Activated CD4-positive, alpha-beta T cell treated with anti-CD3 and anti-CD28 coated beads, Interleukin-2, amount 50 U/mL, for 48 hours (primary cell): ENCODE measurements around the gene KCNQ4.

Experiments used
- DNase-seq, 2 experiments: peaks; one replicate each; pipeline ENCODE4 v3.0.0-alpha.2; 2020

Gene KCNQ4

DNA sequence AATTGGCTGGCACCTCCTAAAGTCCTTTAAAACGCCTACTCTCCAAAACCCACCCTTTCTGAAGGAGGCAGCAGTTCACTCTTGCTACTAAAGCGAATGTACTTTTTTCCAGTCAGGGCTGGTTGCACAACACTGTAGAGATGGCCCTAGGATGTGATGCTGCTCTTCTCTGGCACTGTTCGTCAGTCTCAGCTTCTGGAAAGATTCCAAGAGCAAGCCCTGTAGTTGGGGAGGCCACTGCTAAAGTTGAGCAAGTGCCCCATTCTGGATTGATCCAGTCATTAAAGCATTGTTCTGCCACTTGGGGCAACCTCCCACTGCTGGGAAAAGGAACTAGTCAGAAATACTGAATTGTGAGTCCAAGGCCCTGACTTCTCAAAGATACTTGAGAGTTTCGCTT lies 28.5 kb upstream of the KCNQ4 start:
- DNase-seq: no peak

DNA sequence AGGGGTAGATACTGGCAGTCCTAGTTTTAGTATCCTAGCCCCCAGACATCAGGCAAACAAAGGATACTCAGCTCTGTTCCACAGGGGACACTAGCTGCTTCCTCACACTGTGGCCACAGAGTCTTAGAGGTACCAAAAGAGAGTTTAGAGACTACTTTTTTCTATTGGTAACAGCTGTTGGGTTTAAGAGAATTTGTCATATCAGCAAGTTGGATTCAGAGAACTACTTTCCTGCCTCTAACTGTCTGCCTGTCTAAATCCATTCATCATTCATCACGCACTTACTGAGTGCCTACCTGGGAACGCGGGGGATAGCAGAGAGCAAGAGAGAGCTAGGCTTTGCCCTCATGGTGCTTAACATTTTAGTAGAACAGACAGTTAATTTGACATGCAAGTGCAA lies 27.1 kb upstream of the KCNQ4 start:
- no peak for DNase-seq

DNA sequence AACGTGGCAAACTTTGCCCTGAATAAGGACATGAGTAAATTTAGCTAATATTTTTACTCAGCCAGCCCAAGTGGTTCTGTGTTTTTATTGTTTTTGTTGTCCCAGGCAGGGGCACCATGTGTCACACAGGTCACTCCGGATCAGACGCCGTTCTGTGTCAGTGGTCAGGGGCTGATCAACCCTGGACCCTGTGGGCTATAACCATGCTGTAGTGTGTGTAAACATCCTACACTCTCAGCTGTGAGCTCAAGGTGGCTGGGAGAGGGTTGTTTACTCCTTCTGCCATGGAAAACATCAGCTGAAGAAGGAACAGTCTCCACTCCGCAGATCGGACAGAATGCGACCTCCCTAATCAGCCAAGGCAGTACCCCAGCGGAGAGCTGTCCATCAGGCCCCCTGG lies 26.5 kb upstream of the KCNQ4 start:
- DNase-seq: no peak

DNA sequence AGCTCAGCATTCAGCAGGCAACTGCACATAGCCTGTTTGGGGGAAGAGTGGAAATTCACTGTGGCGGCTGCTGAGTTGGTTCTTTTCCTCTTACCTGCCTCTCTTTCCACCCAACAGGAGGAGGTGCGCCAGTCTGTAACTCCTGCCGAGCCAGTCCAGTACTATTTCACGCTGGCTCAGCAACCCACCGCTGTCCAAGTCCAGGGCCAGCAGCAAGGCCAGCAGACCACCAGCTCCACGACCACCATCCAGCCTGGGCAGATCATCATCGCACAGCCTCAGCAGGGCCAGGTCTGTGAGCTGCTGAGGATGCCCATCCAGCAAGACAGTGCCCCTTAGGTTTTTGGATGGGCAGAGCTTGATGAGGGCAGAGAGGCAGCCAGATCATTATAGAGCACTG lies 25.6 kb upstream of the KCNQ4 start:
- no peak for DNase-seq

DNA sequence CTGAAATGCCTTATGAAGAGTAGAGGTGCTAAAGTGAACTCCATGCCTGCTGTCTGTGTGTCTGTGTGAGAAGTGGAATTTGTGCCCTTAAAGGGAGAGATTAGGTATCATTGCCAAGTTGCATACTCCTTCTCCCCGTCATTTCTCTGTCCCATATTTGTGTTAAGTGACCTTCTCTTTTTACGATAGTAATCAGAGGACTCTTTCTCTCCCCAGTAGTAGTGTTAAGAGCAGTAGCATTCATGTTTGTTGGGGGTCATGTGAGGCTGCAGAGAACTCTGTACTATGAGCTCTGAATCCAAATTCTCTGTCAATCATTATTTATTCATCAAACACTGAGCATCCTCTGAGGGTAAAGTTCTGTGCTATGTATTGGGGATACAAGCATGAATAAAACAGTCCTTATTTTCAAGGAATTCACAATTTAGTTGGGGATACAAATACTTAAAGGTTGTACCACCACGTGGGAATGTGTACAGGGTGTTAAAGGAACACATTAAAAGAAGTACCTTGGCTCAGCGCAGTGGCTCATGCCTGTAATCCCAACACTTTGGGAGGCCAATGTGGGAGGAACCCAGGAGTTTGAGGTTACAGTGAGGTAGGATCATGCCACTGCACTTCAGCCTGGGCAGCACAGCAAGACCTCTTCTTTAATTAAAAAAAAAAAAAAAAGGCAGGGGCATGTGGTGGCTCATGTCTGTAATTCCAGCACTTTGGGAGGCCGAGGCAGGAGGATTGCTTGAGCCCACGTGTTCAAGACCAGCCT lies 24.8 kb upstream of the KCNQ4 start:
- DNase-seq: no peak

DNA sequence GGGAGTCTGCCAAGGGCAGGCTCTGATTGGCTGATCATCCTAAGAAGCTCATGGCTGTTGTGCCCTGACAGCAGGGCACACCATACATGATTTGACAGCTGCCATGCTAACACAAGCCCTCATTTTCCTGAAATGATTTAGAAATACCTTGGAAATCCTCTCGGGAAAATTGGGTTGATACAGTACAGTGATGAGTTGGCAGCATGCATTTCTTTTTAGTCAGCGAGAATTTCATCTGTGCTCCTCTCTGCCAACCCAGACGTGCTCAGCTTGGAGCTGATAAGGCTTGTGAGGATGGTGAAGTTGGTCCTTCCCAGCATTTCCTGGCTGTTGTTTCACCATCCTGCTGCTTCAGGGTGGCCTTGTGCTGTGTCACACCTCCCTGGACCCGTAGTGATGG lies 22.6 kb upstream of the KCNQ4 start:
- DNase-seq: no peak

DNA sequence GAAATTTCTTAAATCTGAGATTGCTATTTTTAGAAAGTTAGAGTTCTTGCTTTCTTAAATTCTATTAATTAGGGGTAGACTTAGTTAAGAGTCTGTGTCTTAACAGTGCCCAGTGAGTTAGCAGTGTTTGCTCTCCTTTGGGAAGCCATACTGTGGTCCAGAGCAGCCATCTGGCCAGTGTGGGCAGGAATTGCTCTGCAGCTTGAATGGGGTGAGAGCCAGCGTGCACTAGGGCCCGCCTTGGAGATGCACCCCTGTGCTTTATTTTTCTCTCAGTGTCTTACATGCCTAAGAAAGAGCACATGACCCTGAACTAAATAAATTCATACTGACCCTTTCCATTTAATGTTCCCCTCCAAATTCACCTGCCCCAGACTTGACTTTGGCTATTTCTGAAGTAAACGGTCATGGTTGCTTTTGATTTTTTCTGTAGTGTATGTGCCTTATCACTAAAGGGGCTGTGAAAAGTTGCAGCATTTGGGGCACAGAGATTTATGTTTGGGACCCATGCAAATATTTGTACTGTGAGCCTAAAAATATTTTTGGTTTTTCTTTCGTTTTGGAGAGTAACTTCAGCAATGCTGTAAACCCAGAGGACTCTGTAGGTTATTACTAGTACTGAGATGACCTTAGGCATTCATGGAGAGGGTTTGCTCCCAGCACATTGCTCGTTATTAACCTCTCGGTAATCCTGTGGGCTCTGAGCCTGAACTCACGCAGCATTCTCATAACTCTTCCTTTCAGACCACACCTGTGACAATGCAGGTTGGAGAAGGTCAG lies 21.3 kb upstream of the KCNQ4 start:
- DNase-seq: no peak

DNA sequence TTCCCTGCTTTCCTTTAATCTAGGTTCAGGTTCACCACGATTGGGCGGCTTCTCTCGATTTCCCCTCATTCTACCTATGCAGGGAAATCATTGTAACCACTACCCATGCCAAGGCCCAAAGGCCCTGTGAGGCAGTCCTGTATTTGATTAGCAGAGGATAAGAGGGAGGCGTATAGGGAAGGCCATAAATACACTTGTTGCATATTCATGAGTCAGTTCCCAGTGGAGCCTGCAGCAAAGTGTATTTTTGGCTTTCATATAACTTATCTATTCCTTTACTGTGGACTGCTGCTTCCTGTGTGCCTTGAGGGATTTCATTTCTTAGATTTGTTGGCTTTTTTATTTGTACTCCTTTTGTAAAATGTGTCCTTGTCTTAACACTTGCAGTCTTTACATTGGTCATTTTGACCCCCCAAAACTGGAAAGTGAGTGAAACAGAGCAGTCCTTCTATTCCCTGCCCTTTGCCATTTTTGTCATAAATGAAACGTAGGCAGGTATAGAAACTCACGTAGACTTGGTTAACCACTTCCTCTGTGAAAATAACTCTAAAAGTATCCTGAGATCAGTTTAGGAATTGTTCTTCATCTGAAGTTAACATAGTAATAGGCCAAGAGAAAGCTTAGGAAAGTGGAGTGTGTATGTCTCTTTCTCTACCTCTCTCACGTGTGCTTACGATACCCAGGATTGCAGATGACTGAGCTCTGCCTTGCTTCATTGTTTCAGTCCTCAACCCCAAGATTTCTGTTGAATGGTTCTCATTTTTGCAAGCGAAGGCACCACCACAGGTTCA lies 19.6 kb upstream of the KCNQ4 start:
- peak in 1 of 2 experiments; percentile 13 for DNase-seq

DNA sequence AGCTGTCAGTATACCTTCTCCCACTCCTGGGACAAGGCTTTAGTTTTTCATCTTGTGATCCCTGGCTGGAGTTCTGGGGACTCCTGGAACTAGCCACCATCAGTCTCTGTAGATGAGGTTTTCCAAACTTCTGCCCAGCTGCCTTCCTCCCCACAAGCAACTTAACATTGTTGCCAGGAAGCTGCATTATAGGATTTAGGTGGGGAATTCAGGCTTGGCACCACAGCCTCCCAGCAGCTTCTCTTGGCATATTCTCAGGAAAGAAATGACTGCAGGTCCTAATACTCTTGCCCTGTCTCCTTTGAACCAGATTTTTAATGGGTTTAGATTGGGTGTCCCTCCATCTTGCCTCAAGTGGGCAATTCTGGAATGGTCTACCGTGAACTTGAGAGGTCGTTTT lies 18.6 kb upstream of the KCNQ4 start:
- DNase-seq: no peak

DNA sequence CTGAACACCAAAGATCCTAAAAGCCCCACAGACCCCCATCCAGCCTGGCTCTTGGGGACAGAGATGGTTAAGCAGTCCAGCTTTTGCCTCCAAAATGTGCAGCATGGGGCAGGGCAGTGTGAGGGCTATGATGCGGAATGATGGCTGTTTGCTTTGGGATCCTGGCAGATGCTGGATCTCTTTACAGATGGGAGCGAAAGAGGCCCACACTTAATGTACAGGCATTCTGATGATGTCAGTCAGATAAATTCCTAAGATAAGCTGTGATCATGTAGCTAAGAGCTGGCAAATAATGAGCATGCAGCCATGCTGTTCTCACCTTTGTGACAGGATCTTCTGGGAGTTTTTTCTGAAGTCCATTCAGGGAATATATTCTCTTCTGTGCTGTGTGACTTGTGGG lies 17.6 kb upstream of the KCNQ4 start:
- DNase-seq: no peak

DNA sequence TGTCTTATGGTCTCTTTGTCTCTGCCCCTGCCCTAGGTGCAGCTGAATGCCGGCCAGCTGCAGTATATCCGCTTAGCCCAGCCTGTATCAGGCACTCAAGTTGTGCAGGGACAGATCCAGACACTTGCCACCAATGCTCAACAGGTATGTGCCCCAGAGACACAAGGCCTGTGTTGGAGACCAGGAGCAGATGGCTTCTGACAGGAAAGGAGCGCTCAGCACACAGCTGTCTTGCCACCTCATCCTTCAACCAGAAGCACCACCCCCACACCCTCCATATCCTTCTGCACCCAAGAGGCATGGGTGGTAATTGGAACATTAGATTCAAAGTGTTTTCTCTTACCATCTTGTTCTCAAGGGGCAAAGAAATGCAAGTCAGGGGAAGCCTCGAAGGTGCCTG lies 17.0 kb upstream of the KCNQ4 start:
- DNase-seq: no peak

DNA sequence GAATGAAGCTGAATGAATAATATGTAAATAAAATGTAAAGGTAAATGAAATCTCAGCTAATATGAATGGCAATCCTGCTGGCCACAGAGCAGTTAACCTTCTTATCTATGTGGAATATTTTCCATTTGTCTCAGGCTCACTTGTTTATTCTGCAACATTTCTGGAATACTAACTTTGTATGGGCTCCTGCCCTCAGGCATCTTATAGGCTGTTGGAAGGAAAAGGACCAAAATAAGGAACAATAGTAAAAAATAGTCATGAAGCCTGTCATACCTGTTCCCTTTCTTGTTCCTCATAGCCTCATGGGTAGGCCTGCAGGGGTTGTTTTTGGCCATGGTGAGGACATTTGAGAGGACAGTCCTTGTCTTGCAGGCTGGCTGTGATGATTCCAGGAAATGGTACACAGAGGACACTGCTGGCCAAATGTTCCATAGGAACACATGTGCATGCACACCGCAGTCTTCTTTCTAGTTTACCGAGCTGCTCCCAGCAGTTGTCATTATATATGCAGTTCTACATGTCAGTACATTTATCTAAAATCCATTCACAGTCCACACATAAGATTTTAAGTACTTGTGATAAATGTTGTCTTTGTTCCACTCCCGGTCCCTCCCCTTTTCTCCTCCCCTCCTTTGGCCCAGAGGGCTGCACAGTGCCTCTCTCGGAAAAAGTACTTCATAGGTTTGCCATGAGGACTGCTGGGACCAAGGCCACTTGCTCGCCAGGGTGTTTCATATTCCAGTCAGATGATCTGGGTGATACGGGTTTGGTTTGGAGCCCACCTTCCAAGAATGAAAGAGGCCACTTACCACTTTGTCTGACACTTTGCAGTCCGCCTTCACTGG lies 15.2 kb upstream of the KCNQ4 start:
- DNase-seq: no peak

DNA sequence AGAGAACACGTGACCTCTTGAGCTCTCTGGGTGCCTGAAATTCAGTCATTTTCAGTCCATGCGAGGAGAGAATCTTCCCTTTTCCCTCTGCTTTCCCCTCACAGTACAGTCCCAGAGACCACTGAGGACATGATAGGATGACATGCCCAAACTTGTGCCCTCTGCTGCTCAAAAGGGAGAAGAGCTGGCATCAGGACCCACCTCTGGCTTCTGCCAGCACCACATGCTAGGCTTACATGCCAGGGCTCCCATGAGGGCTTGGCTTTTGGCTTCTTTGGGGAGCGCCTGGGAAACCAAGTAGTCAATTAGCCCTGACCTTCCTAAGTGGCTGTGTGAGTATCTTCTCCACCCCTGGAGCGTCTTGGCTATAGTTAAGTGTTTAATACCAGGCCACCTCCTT lies 13.8 kb upstream of the KCNQ4 start:
- DNase-seq: no peak

DNA sequence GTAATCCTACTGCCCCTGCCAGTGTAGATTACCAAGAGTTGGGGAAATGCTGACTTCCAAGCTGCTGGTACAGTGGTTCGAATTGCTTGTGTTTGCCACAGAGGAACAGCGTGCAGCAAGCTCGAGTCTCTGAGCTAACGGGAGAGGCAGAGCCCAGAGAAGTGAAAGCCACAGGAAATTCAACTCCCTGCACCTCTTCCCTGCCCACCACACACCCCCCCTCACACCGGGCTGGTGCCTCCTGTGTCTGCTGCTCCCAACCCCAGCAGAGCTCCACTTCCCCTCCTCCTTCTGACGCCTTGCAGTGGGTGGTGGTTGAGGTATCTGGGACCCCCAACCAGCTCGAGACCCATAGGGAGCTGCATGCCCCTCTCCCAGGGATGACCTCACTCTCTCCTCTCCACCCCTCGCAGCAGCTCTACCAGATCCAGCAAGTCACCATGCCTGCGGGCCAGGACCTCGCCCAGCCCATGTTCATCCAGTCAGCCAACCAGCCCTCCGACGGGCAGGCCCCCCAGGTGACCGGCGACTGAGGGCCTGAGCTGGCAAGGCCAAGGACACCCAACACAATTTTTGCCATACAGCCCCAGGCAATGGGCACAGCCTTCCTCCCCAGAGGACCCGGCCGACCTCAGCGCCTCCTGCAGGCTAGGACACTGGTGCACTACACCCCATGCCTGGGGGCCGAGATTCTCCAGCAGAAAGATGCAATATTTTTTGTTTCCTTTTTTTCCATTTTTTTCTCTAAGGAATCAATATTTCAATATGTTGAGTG lies 13.1 kb upstream of the KCNQ4 start:
- DNase-seq: no peak

DNA sequence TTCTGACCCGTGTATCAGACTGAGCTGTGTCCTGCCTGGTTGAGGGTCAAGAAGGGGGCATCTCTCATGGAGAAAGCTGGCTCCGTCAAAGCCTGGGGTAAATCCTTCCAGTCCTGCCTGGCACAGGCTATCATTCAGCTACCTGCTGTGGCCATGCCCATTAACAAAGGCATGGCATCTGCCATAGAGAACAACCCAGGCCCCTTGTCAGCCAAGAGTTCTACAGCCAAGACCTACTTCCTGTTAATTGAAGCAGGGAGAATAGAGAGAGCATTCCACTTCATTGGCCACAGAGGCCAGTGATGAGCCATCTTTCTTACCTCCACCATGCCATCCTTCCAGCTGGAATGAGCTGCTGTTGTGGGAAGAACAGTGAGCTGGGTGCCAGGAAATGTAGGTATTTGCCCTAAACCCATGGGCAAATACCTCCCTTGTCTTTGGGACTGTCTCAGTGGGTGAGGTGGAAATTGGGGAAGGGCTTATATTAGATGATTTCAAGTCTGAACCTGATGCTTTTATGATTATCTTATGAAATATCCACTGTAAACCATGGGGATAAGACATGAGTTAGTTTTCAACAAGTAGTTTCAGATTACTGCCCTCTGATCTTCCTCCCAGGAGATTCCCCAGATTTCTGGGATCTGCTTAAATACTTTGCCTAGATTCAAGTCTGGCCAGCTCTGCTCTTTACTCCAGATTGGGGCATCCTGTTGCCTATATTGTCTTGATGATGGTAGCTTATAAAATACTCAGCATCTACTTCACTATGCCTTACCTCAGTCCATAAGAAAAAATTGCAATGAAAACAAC lies 11.2 kb upstream of the KCNQ4 start:
- DNase-seq: no peak

DNA sequence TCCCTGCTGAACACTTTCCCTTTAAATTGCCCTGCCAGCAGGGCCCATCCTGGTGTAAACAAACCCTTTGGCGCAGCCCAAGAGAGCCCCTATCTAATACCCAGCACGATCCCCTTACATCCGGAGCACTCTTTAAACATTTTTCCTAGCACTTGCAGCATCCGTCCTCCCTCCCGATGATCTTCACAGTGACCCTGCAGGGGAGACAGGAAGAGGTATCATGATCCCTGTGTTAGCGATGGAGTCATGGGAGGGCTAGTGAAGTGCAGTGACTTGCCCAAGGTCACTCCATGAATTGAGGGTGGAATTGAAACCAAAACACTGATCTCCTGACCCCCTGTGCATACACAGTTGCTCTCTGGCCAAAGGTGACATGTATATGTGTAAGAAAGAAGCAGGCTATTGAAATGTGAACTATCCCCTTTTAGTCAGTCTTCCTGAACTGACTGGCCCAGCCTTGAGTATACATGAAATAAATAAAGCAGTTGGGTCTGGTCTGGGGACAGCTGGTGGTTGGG lies 9.8 kb upstream of the KCNQ4 start:
- DNase-seq: no peak

DNA sequence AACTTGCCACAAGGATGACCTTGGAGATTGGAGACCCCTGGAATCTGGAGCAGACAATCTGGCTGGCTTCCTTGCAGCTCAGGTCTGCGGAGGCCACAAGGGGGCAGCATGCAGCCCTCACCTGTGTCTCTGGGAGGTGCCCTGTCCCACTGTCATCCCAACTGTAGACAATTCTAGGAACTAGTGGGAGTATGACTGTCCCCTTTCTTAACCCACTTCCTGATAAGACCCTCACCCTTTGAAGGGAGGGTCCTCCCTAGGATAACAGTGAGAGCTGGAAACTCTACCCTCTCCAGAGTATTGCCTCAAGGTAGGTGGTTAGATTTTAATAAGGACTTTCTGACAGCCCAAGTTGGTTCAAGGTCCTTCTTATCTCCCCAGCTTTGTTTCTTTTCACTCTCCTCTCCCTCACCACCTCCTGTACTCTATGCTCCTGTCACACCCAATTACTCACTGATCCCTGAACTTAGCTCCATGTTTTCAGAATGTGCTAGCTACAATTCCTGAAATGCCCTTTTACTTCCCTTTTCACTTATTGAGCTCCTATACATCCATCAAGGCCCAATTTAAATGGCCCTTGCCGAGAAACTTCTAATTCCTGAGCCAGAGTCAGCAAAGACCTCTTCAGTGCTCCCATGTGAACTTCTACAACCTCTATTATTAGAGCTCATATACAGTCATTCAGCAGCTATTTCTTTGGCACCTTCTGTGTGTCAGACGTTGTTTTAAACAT lies 9.2 kb upstream of the KCNQ4 start:
- peak; percentile 71 to 74 for DNase-seq

DNA sequence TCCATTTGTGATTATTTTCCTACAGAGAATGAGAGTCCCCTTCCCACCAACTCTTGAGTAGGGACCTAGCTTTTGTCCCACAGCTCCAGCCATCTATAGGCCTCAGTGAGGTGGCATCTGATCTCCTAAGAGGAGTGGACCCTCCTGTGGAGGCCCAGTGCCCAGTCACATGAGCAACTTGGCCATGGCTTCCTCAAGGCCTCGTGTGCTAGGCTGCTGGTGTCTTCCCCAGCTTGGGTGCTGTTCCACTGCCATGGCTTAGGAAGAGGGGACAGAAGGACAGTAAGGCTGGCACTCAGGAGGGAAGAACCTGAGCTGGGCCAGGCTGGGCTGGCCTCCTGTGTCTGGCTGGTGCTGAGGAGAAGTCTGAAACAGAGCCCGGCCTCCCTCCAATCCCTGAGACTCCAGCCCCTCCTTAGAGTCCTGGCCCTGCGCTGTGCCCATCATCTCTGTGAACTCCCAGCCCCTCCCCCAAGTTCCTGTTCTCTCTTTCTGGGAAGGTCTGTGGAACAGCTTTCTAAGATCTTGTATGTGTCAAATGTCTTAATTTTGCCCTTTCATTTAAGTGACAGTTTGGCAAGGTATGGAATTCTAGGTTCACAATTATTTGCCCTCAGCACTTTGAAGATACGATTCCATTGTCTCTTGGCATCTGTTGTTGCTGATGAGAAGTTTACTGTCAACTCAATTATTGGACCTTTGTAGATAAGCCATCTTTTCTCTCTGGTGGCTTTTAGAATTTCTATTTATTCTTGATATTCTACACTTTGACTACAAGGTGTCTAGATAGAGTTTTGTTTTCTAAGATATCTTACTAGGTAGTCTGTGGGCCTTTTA lies 7.1 kb upstream of the KCNQ4 start:
- no peak for DNase-seq
